ENCODE data around the gene DPYSL5. TPM values are rescaled to one million over a fixed set of nuclear protein-coding genes. Genes with fewer than 3 reads are reported as not detected.

Gene DPYSL5
- total and polyA plus RNA-seq, 9 of the 15 experiments (the other 6 are each of a cell fraction or from before 2014, with no cell fraction given): 0.06 TPM; not detected in 8

DNA sequence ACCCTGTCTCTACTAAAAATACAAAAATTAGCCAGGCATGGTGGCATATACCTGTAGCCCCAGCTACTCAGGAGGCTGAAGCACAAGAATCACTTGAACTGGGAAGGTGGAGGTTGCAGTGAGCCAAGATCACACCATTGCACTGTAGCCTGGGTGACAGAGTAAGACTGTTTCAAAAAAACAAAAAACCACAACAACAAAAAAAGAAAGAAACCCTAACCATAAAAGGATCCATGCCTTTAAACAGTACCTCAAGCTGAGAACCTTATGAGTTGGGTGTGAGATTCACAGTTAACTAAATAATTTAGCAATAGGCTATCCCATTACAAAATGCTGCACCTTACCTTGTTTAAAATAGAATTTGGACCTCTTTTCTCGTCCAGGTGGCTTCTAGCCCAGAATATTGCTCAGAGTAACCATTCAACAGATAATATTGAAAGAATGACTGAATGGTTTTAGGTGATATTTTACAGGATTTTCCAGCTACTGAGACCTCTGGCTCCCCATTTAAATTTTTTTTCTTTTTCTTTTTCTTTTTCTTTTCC is 6.4 kb downstream of the DPYSL5 start (continued):
- TF ChIP-seq, protein P1, sequence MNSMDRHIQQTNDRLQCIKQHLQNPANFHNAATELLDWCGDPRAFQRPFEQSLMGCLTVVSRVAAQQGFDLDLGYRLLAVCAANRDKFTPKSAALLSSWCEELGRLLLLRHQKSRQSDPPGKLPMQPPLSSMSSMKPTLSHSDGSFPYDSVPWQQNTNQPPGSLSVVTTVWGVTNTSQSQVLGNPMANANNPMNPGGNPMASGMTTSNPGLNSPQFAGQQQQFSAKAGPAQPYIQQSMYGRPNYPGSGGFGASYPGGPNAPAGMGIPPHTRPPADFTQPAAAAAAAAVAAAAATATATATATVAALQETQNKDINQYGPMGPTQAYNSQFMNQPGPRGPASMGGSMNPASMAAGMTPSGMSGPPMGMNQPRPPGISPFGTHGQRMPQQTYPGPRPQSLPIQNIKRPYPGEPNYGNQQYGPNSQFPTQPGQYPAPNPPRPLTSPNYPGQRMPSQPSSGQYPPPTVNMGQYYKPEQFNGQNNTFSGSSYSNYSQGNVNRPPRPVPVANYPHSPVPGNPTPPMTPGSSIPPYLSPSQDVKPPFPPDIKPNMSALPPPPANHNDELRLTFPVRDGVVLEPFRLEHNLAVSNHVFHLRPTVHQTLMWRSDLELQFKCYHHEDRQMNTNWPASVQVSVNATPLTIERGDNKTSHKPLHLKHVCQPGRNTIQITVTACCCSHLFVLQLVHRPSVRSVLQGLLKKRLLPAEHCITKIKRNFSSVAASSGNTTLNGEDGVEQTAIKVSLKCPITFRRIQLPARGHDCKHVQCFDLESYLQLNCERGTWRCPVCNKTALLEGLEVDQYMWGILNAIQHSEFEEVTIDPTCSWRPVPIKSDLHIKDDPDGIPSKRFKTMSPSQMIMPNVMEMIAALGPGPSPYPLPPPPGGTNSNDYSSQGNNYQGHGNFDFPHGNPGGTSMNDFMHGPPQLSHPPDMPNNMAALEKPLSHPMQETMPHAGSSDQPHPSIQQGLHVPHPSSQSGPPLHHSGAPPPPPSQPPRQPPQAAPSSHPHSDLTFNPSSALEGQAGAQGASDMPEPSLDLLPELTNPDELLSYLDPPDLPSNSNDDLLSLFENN (IDR thresholded peaks at IDR 0.05; ENCODE audit: low read depth in 2 of 2, low read length in 2 of 2): no peak
- TF ChIP-seq SMAD2 (IDR thresholded peaks at IDR 0.05; ENCODE audit: low read depth, low read length): no peak
- TF ChIP-seq ZNF165 (CRISPR knock-in tag; IDR thresholded peaks at IDR 0.05; ENCODE audit: borderline replicate concordance): no peak
- TF ChIP-seq, protein P2, sequence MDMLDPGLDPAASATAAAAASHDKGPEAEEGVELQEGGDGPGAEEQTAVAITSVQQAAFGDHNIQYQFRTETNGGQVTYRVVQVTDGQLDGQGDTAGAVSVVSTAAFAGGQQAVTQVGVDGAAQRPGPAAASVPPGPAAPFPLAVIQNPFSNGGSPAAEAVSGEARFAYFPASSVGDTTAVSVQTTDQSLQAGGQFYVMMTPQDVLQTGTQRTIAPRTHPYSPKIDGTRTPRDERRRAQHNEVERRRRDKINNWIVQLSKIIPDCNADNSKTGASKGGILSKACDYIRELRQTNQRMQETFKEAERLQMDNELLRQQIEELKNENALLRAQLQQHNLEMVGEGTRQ (CRISPR knock-in tag; IDR thresholded peaks at IDR 0.05): no peak

DNA sequence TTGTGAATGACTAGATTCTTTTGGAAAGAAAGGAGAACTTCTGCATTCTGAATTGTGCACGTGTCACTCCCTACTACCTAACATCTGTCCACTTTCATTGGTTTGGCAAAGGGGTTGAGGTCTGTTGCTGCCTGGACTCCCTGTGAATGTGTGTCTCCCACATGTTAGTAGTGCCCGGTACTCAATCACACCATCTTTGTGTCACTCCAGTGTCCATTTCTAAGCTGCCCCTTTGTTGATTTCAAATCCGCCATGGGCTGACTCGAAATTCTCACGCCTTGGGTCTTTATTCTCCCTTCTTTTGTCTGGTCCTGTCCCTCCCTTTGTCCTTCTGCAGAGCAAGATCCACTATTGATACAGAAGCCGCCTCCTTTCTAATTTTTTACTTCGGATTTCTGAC is 7.5 kb downstream of the DPYSL5 start:
- FAIRE-seq (no peak), DNase-seq (ENCODE audit: extremely low read depth in 1 of 4, low spot score in 3 of 4) (no peak), ATAC-seq (no peak)
- no peaks in the 10 kb centered on the region for H3K9me3 ChIP-seq (replicated peaks; ENCODE audit: control insufficient read depth, insufficient read depth, low read depth, low read length)
- no peaks in the 10 kb centered on the region for H3K4me1 ChIP-seq (replicated peaks in 1 of 2; ENCODE audit: control insufficient read depth in 2 of 2, insufficient read depth in 2 of 2, low read length in 2 of 2)
- H3K4me2 ChIP-seq (ENCODE audit: insufficient read depth, low read length): no peak overlapping the region
- no peaks in the 10 kb centered on the region for H3K9me1 ChIP-seq (ENCODE audit: control insufficient read depth, insufficient read depth, low read length)
- no peak overlapping the region for H3K27ac ChIP-seq (ENCODE audit: extremely low read depth, low read depth, low read length)
- CTCF ChIA-PET (ENCODE audit: low intra/inter-chr PET ratio): no interaction called here
- in situ Hi-C loops (cut with MboI) (no loop called here), intact Hi-C loops (cut with micrococcal nuclease) (no loop called here)
- H3K27me3 ChIP-seq (ENCODE audit: control insufficient read depth in 2 of 2, insufficient read depth in 2 of 2, low read length in 2 of 2): peaks cover 18 to 28% of the 10 kb centered on the region in 2 experiments
- no peak overlapping the region for H2AFZ ChIP-seq (ENCODE audit: low read depth, low read length)
- BruUV-seq (replicated peaks): no TSS peak
- no peak overlapping the region for H3K4me3 ChIP-seq
- 0 out of 2 replicates have a peak, but pooled peaks cover 2% of the 10 kb centered on the region for H4K20me1 ChIP-seq (replicated peaks; ENCODE audit: control insufficient read depth, insufficient read depth, low read length)
- no peaks in the 10 kb centered on the region for H3K79me2 ChIP-seq (ENCODE audit: control insufficient read depth, insufficient read depth, low read length)
- under 1% methylated on average over 7 of the region's 7 CpGs for WGBS (ENCODE audit: insufficient coverage, low coverage, missing lambda C conversion rate)
- no peak overlapping the region for H3K9ac ChIP-seq (ENCODE audit: insufficient read depth in 1 of 2, low read depth in 2 of 2, low read length in 2 of 2)
- POLR2A ChIA-PET: interaction anchor here (0.6 kb wide), 1 partner anchor 514 kb away, joined by 3 read pairs; no protein-coding TSS in a partner anchor
- H3K36me3 ChIP-seq (ENCODE audit: control insufficient read depth, insufficient read depth, low read length): no peaks in the 10 kb centered on the region
- TF ChIP-seq, protein P3, sequence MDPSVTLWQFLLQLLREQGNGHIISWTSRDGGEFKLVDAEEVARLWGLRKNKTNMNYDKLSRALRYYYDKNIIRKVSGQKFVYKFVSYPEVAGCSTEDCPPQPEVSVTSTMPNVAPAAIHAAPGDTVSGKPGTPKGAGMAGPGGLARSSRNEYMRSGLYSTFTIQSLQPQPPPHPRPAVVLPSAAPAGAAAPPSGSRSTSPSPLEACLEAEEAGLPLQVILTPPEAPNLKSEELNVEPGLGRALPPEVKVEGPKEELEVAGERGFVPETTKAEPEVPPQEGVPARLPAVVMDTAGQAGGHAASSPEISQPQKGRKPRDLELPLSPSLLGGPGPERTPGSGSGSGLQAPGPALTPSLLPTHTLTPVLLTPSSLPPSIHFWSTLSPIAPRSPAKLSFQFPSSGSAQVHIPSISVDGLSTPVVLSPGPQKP (CRISPR knock-in tag; IDR thresholded peaks at IDR 0.05): no peak
- TF ChIP-seq IFI16 (CRISPR knock-in tag; IDR thresholded peaks at IDR 0.05) (no peak), PHB2 (IDR thresholded peaks at IDR 0.05; ENCODE audit: low read depth) (no peak), THRAP3 (IDR thresholded peaks at IDR 0.05; ENCODE audit: borderline replicate concordance) (no peak), SAP30 (IDR thresholded peaks at IDR 0.05; ENCODE audit: borderline replicate concordance, insufficient read depth, low read depth, low read length, poor library complexity, severe bottlenecking) (no peak), CHCHD3 (CRISPR knock-in tag; IDR thresholded peaks at IDR 0.05) (no peak), SMARCA4 (IDR thresholded peaks at IDR 0.05) (no peak), SIN3A (IDR thresholded peaks at IDR 0.05; ENCODE audit: borderline replicate concordance in 2 of 2, control insufficient read depth in 1 of 2, low read depth in 2 of 2, low read length in 2 of 2) (no peak), POLR3G (IDR thresholded peaks at IDR 0.05; ENCODE audit: extremely low read depth, insufficient read length, insufficient replicate concordance) (no peak), RHOXF2B (CRISPR knock-in tag; conservative IDR thresholded peaks at IDR 0.05) (no peak)

Data from K562 (cell line).